CD4-positive, alpha-beta T cell treated with Interleukin-6 for 4 hours (primary cell): ENCODE measurements around the gene ZNF736.
A peak's percentile ranks its signal among the peaks of the same experiment; 100 is the strongest.
"Not testable (repeated sequence)": the region's sequence is repeated elsewhere in the genome, so short reads cannot be mapped to it uniquely, and the experiment has no call there.

ENCODE experiments used
- DNase-seq: peaks from one replicate; pipeline ENCODE4 v3.0.0-alpha.2; 2020; ENCODE audit warnings: mixed read lengths

ZNF736 gene

GRCh38 chr7:64313740-64314491 lies at the start of gene ZNF736:
Gene ZNF736 (plus strand): TSS chr7:64313961. CDS start chr7:64314151, 190 bp downstream.
- peak; percentile 86 for DNase-seq

- DNase-seq: no peak
Measured at GRCh38 chr7:64266341-64266919, 47.3 kb upstream of the ZNF736 start.

- DNase-seq: no peak
Measured at GRCh38 chr7:64277630-64278029, 36.1 kb upstream of the ZNF736 start.

GRCh38 chr7:64294701-64295420 lies 18.9 kb upstream of the ZNF736 start:
- no peak for DNase-seq

- DNase-seq: not testable (repeated sequence)
Measured at GRCh38 chr7:64297418-64297817, 16.3 kb upstream of the ZNF736 start.

GRCh38 chr7:64300641-64301405 lies 12.9 kb upstream of the ZNF736 start:
- no peak for DNase-seq

- DNase-seq: peak; percentile 95
Measured at GRCh38 chr7:64307254-64308015, 6.3 kb upstream of the ZNF736 start.

GRCh38 chr7:64308016-64308270 lies 5.8 kb upstream of the ZNF736 start:
- DNase-seq: peak; percentile 6

- no peak for DNase-seq
Measured at GRCh38 chr7:64310426-64310825, 3.3 kb upstream of the ZNF736 start.

- DNase-seq: no peak
Measured at GRCh38 chr7:64312826-64313225, 935 bp upstream of the ZNF736 start.

- no peak for DNase-seq
Measured at GRCh38 chr7:64314566-64314965, 805 bp downstream of the ZNF736 start.

- not testable (repeated sequence) for DNase-seq
Measured at GRCh38 chr7:64316031-64316742, 2.4 kb downstream of the ZNF736 start.

GRCh38 chr7:64320547-64321513 lies 7.1 kb downstream of the ZNF736 start:
- DNase-seq: no peak

- not testable (repeated sequence) for DNase-seq
Measured at GRCh38 chr7:64324166-64324565, 10.4 kb downstream of the ZNF736 start.

GRCh38 chr7:64348713-64349210 lies 35.0 kb downstream of the ZNF736 start:
- not testable (repeated sequence) for DNase-seq

- no peak for DNase-seq
Measured at GRCh38 chr7:64359543-64359942, 45.8 kb downstream of the ZNF736 start.

GRCh38 chr7:64371116-64371515 lies 57.4 kb downstream of the ZNF736 start:
- DNase-seq: no peak

- DNase-seq: no peak
Measured at GRCh38 chr7:64373017-64373416, 59.3 kb downstream of the ZNF736 start.

- DNase-seq: no peak
Measured at GRCh38 chr7:64400401-64400800, 86.6 kb downstream of the ZNF736 start.
